Upper lobe of left lung (tissue), 6 donors: ENCODE measurements around the gene NISCH. TPM values are rescaled to one million over a fixed set of nuclear protein-coding genes. Genes with fewer than 3 reads are reported as not detected.

Source experiments
- ATAC-seq, 2 donors: fragments of 200-7000 bp; cut with Tn5 transposase; one replicate each; pipeline ENCODE4 v1.9.1; 2022; ENCODE audit warnings: mild to moderate bottlenecking in 2 of 2, moderate library complexity in 2 of 2; ENCODE audit not compliant: low FRiP score in 2 of 2
- DNase-seq, 2 donors: peaks; one replicate each; pipeline ENCODE4 v3.0.0-alpha.2; 2019 to 2020
- H3K27ac ChIP-seq, 4 donors: fragments of 200-600 bp; sonication (generic); one replicate each; pipeline ENCODE4 v1.5.1; 2016 to 2019
- H3K27me3 ChIP-seq, 4 donors: fragments of 200-600 bp; sonication (generic); one replicate each; pipeline ENCODE4 v1.5.1; 2017 to 2019
- H3K36me3 ChIP-seq, 4 donors: fragments of 200-600 bp; sonication (generic); one replicate each; pipeline ENCODE4 v1.5.1; 2016 to 2019
- H3K4me1 ChIP-seq, 4 donors: fragments of 200-600 bp; sonication (generic); one replicate each; pipeline ENCODE4 v1.5.1; 2018 to 2019
- H3K4me3 ChIP-seq, 4 donors: fragments of 200-600 bp; sonication (generic); one replicate each; pipeline ENCODE4 v1.5.1; 2017 to 2019; ENCODE audit warnings: mild to moderate bottlenecking in 2 of 4, moderate library complexity in 1 of 4
- H3K9me3 ChIP-seq, 4 donors: fragments of 200-600 bp; sonication (generic); one replicate each; pipeline ENCODE4 v1.5.1; 2018 to 2019
- CTCF ChIP-seq, 6 experiments: fragments of 450-650 bp in 4 of 6; fragments of 200-600 bp in 2 of 6; sonication (generic) in 2 of 6; IDR thresholded peaks; one replicate each; pipeline ENCODE4 v1.5.1; 2016 to 2019; ENCODE audit warnings: antibody characterized with exemption in 6 of 6
- EP300 ChIP-seq, 4 donors: sonication (generic); formaldehyde crosslinking; IDR thresholded peaks; one replicate each; pipeline ENCODE4 v1.5.1; 2017; ENCODE audit warnings: antibody characterized with exemption in 4 of 4, control low read depth in 2 of 4
- POLR2A ChIP-seq, 4 donors: fragments of 450-650 bp; IDR thresholded peaks; one replicate each; pipeline ENCODE4 v1.5.1; 2016 to 2017; ENCODE audit warnings: antibody characterized with exemption in 4 of 4, mild to moderate bottlenecking in 2 of 4
- POLR2AphosphoS5 ChIP-seq, 2 donors: sonication (generic); formaldehyde crosslinking; IDR thresholded peaks; one replicate each; pipeline ENCODE4 v1.5.1; 2017; ENCODE audit warnings: antibody characterized with exemption in 2 of 2
- WGBS, 2 donors: methylation state at CpG; one replicate each; pipeline ENCODE4 v1.1.5; 2017 to 2018; 5-methylcytosine and 5-hydroxymethylcytosine counted together
- total RNA-seq, 6 donors: library from RNA; depleted of rRNA in 4 of 6; stranded (reverse); fragments of >200 nt in 4 of 6; gene quantifications; one replicate each; pipeline versions ENCODE4 v1.1.0 to v1.2.1, GENCODE V29; 2016 to 2021
- donor health status: DM: no; HTN: no; CAD: no; lungs with moderate emphysema.
- donor health status: DM: no; HTN: yes; CAD: no; lungs with severe emphysema.

Gene NISCH
- total RNA-seq, 6 donors from 2014 or later: 60.7 to 288 (median 83.0) TPM

GRCh38 chr3:52512727-52513126 is 57.3 kb downstream of the NISCH start:
- no peaks in the 10 kb centered on the region for H3K27me3 ChIP-seq
- 78 to 84% methylated on average over 6 to 17 of the region's 17 CpGs for WGBS, 2 donors
- peak in 1 of 2 donors; percentile 68 for DNase-seq

GRCh38 chr3:52513281-52513680 is 57.9 kb downstream of the NISCH start:
- no peaks in the 10 kb centered on the region for H3K27me3 ChIP-seq
- H3K36me3 ChIP-seq: peaks cover 0 to 43% (median 0%) of the 10 kb centered on the region in 4 donors
- no peak for TF ChIP-seq EP300 (IDR thresholded peaks at IDR 0.05)
- no peak for TF ChIP-seq POLR2AphosphoS5 (IDR thresholded peaks at IDR 0.05)
- no peak for TF ChIP-seq CTCF (IDR thresholded peaks at IDR 0.05)
- TF ChIP-seq POLR2A (IDR thresholded peaks at IDR 0.05): no peak
- ATAC-seq (no peak), DNase-seq (peak in 1 of 2 donors; percentile 65)
- H3K9me3 ChIP-seq: no peaks in the 10 kb centered on the region
- 94 to 95% methylated on average over 4 to 6 of the region's 7 CpGs for WGBS, 2 donors
- no peak overlapping the region for H3K27ac ChIP-seq
- H3K4me1 ChIP-seq: no peaks in the 10 kb centered on the region
- no peak overlapping the region for H3K4me3 ChIP-seq

More at GRCh38 chr3:52512727-52513126, 57.3 kb downstream of the NISCH start:
- ATAC-seq: no peak
- no peak overlapping the region for H3K4me3 ChIP-seq
- H3K4me1 ChIP-seq: no peaks in the 10 kb centered on the region
- no peak for TF ChIP-seq POLR2A (IDR thresholded peaks at IDR 0.05)
- H3K9me3 ChIP-seq: no peaks in the 10 kb centered on the region
- H3K36me3 ChIP-seq: peaks cover 0 to 43% (median 0%) of the 10 kb centered on the region in 4 donors
- H3K27ac ChIP-seq: no peak overlapping the region

- no peak overlapping the region for H3K4me3 ChIP-seq
- no peak overlapping the region for H3K27ac ChIP-seq
- DNase-seq (peak in 1 of 2 donors; percentile 66), ATAC-seq (no peak)
- TF ChIP-seq POLR2AphosphoS5 (IDR thresholded peaks at IDR 0.05) (no peak), EP300 (IDR thresholded peaks at IDR 0.05) (no peak), POLR2A (IDR thresholded peaks at IDR 0.05) (no peak), CTCF (IDR thresholded peaks at IDR 0.05) (no peak)
- no peaks in the 10 kb centered on the region for H3K27me3 ChIP-seq
- 75 to 92% methylated on average over 9 to 11 of the region's 11 CpGs for WGBS, 2 donors
- H3K9me3 ChIP-seq: no peaks in the 10 kb centered on the region
- peaks cover 0 to 44% (median 1%) of the 10 kb centered on the region in 4 donors for H3K36me3 ChIP-seq
- peaks cover 0 to 6% (median 0%) of the 10 kb centered on the region in 4 donors for H3K4me1 ChIP-seq
Measured at GRCh38 chr3:52514576-52514975, 59.2 kb downstream of the NISCH start.

- no peak overlapping the region for H3K4me3 ChIP-seq
- H3K36me3 ChIP-seq: peaks cover 0 to 44% (median 3%) of the 10 kb centered on the region in 4 donors
- ATAC-seq: no peak
- no peak for DNase-seq
- no peaks in the 10 kb centered on the region for H3K27me3 ChIP-seq
- TF ChIP-seq POLR2A (IDR thresholded peaks at IDR 0.05): no peak
- TF ChIP-seq POLR2AphosphoS5 (IDR thresholded peaks at IDR 0.05): no peak
- TF ChIP-seq EP300 (IDR thresholded peaks at IDR 0.05): no peak
- TF ChIP-seq CTCF (IDR thresholded peaks at IDR 0.05): no peak
- no peaks in the 10 kb centered on the region for H3K9me3 ChIP-seq
- no peak overlapping the region for H3K27ac ChIP-seq
- H3K4me1 ChIP-seq: peaks cover 0 to 6% (median 0%) of the 10 kb centered on the region in 4 donors
- 32 to 57% methylated on average over 4 to 6 of the region's 6 CpGs for WGBS, 2 donors
Measured at GRCh38 chr3:52515192-52515591, 59.8 kb downstream of the NISCH start.

GRCh38 chr3:52516509-52517195 is 61.2 kb downstream of the NISCH start:
- no peak for TF ChIP-seq CTCF (IDR thresholded peaks at IDR 0.05)
- no peak for TF ChIP-seq POLR2A (IDR thresholded peaks at IDR 0.05)
- TF ChIP-seq EP300 (IDR thresholded peaks at IDR 0.05): no peak
- TF ChIP-seq POLR2AphosphoS5 (IDR thresholded peaks at IDR 0.05): no peak
- no peak for ATAC-seq
- peak in 1 of 2 donors; percentile 70 for DNase-seq
- 91 to 92% methylated on average over 16 to 18 of the region's 19 CpGs for WGBS, 2 donors
- Histone ChIP-seq H3K27ac (no peak overlapping the region), H3K9me3 (no peaks in the 10 kb centered on the region), H3K4me1 (peaks cover 0 to 6% (median 0%) of the 10 kb centered on the region in 4 donors), H3K36me3 (peaks cover 0 to 57% (median 10%) of the 10 kb centered on the region in 4 donors), H3K27me3 (no peaks in the 10 kb centered on the region), H3K4me3 (no peak overlapping the region)
